Activated CD8-positive, alpha-beta memory T cell treated with anti-CD3 and anti-CD28 coated beads, Interleukin-2, amount 50 U/mL, for 24 hours (primary cell): ENCODE results near the gene PLPPR3.

ENCODE experiments used
- DNase-seq: peaks from one replicate; pipeline ENCODE4 v3.0.0-alpha.2; 2020; ENCODE audit errors: extremely low read depth

The PLPPR3 gene

DNA sequence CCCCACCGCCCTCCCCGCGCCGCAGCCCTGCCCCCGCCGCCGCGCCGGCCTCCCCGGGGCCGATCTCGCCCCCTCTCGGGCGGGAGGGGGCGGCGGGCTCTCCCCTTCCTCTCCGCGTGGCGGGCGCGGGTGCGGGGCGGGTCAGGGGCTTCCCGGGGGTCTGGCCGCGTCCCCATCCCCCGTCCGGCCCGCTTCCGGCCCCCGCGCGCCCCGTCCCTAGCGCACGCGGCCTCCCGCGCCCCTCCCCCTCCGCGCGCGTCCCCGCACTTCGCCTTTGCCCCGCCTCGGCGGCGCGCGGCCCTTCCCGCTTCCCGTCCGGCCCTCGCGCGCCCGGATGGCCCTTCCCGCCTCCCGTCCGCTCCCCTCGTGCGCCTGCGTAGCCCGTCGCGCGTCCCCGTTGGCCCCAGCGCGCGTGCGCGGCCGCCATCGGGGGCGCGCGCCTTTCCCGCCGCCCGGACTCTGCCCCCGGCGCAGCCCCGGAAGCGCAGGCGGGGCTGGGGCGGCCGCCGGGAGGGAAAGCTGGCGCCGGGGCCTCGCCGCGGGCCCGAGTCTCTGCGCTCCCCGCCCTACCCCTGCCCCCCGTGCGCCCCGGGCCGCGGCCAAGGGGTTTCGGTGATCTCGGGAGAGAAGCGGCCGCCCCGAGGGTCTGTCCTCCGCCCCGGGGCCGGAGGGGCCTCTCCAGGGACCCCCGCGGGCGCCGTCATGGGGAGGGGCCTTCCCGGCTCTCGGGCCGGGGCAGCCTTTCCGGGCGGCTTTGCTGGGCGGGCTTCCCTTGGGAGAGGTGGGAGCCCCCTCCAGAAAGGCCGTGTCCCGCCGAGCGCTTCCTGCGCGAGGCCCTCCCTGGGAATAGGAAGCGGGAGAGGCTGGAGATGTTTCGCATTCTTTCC, 24.0 kb downstream of the PLPPR3 start:
- peak; percentile 63 for DNase-seq

DNA sequence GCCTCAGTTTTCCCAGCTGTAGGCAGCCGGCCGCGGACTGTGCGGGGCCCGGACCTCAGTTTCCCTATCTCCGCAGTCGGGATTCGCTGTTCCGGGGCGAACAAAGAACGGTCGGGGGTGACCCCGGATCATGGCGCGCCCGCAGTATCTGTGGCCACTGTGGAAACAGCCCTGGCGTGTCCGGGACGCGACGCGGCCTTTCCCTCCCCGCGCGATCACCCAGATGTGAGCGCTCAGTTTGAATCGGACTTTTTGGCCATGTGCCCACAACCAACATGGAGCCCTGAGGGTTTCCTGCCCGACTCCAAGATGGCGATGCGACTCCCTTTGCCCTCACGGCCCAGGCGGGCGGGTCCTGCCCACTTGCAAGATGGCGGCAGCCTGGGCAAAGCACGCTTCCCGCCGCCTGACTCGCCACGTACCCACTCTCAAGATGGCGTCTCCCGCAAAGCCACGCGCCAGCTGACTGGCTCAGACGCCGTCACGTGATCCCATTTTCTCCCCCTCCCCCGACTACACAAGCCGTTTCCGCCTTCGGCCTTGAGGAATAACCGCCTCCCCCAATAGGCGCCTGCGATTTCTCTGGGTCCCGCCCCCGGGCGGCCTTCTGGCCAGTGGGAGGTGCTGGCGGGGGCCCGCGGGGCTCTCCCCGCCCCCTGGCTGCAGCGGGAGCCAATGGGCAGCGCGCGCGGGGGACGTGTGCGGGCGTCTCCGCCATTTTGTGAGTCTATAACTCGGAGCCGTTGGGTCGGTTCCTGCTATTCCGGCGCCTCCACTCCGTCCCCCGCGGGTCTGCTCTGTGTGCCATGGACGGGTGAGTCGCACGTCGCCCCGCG, 24.8 kb downstream of the PLPPR3 start, which contains the start of gene PTBP1:
Gene PTBP1, plus strand, starts transcription at position 761 of the 836 bp plus-strand sequence. Its CDS starts 46 bp downstream, at position 807.
- DNase-seq = peak; percentile 99

GRCh38 chr19:795691-796581, 25.8 kb downstream of the PLPPR3 start:
- no peak for DNase-seq

GRCh38 chr19:795073-795611, 26.6 kb downstream of the PLPPR3 start:
- no peak for DNase-seq

- DNase-seq = no peak
These were observed 27.9 kb downstream of the PLPPR3 start for GRCh38 chr19:793806-794205.

GRCh38 chr19:792306-792885, 29.4 kb downstream of the PLPPR3 start:
- DNase-seq = no peak

DNA sequence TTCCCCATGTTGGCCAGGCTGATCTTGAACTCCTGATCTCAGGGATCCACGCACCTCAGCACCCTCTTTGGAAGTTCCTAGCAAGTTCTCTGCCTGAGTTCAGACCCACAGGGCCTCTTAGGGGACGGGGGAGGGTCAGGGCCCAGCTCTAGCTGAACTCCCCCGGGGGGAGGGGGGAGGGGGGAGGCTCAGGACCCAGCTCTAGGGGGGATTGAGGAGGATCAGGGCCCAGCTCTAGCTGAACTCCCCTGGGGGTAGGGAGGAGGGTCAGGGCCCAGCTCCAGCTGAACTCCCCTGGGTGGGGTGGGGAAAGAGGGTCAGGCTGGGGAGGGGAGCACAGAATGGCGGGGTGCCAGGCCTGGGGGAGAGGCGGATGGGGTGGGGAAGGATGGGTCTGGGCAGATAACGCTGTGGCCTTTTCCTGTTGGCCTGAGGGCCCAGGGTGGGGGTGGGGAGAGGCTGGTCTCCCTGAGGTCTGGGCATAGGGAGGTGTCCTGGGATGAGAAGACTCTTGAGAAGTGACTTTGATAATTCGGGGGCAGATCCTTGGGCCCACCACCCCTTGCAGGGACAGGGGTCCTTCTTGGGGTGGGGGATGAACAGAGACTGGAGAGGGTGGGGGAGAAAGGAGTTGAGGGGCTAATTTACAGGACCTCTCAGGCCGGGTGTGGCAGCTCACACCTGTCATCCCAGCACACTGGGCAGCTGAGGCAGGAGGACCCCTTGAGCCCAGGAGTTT, 30.0 kb downstream of the PLPPR3 start:
- DNase-seq = no peak

DNA sequence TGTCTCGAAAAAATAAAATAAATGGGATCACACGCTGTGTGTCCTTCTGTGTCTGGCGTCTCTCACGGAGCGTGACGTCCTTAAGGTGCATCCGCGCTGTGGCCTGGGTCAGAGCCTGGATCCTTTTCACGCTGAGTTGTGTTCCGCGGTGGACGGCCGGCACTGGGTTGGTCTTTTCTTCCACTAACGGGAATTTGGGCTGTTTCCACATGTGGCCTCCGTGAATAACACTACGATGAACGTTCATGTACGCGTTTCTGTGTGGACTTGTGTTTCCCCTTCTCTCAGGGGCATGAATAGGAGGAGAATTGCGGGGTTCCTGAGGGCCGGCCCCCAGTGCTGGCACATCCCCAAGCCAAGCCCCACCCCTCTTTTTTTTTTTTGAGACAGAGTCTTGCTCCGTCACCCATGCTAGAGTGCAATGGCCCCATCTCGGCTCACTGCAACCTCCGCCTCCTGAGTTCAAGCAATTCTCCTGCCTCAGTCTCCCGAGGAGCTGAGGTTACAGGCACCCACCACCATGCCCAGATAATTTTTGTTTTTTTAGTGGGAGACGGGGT, 30.7 kb downstream of the PLPPR3 start:
- DNase-seq = no peak

DNA sequence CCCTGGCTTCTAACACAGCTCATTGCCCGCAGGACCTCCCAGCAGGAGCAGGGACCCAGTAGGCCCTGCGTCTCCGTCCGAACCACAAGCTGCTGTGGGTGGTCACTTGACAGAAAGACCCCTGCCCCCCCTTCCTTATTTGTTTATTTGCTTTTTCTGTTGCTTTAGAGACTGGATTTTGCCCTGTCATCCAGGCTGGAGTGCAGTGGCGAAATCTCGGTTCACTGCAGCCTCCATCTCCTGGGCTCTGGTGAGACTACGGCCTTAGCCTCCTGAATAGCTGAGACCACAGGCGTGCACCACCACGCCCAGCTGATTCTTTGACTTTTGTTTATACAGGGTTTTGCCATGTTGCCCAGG, 32.1 kb downstream of the PLPPR3 start:
- no peak for DNase-seq

- no peak for DNase-seq
These were observed 32.6 kb downstream of the PLPPR3 start for GRCh38 chr19:788983-789700.

DNA sequence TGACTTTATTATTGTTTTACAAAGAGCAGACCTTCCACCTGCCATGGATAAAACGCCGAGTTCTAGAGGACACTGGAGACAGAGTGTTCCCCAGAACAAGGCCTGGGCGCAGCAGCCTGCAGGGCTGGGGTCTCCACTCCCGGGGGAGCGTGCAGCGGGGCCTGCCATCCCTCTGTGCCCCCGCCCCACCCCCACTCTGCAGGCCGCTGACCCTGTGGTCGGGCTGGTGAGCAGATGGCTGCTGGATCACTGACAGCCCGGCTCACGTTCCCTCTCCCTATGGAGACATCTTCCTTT, 33.1 kb downstream of the PLPPR3 start:
- no peak for DNase-seq

DNA sequence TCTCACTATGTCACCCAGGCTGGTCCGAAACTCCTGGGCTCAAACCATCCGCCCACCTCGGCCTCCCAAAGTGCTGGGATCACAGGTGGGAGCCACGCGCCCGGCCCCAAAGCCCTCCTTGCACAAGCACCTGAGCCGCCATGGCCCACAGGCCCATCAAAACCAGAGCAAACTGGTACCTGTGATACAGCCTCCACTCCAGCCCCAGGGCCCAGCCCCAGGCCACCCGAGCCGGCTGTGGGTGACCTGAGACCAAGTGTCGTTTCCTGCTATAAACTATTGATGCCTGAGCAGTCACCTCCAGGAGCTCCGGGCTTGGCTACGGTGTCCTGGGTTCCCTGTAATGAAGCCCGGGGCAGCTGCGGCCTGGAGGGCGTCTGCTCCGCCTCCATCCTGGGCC, 34.2 kb downstream of the PLPPR3 start:
- DNase-seq = no peak

GRCh38 chr19:784541-784940, 37.2 kb downstream of the PLPPR3 start:
- no peak for DNase-seq

GRCh38 chr19:782878-783668, 38.7 kb downstream of the PLPPR3 start:
- no peak for DNase-seq

- no peak for DNase-seq
These were observed 39.4 kb downstream of the PLPPR3 start for GRCh38 chr19:782185-782877.

- DNase-seq = no peak
These were observed 40.0 kb downstream of the PLPPR3 start for GRCh38 chr19:781800-782184.

- DNase-seq = no peak
These were observed 40.8 kb downstream of the PLPPR3 start for GRCh38 chr19:780935-781334.
